ENCODE measurements around the gene KLF16. TPM values are rescaled to one million over a fixed set of nuclear protein-coding genes. Genes with fewer than 3 reads are reported as not detected.

The KLF16 gene
- total RNA-seq, 2 donors from 2014 or later = 7.7 to 11.0 TPM

- H3K27me3 ChIP-seq (replicated peaks; ENCODE audit: insufficient read depth) = no peaks in the 10 kb centered on the region
- ATAC-seq (ENCODE audit: insufficient number of reproducible peaks, low FRiP score, low read depth) (no peak), DNase-seq (ENCODE audit: low spot score) (no peak)
- H3K9me3 ChIP-seq = no peaks in the 10 kb centered on the region
- no peaks in the 10 kb centered on the region for H3K36me3 ChIP-seq
- H3K4me1 ChIP-seq (ENCODE audit: control insufficient read depth in 1 of 2, low read depth in 2 of 2) = peaks cover 23 to 32% of the 10 kb centered on the region in 2 donors
- no peak for TF ChIP-seq CTCF (IDR thresholded peaks at IDR 0.05)
- H3K4me3 ChIP-seq = no peak overlapping the region
- no peak overlapping the region for H3K27ac ChIP-seq
Measured at GRCh38 chr19:1871140-1871597, 7.8 kb upstream of the KLF16 start.

- ATAC-seq (ENCODE audit: insufficient number of reproducible peaks, low FRiP score, low read depth) (no peak), DNase-seq (ENCODE audit: low spot score) (no peak)
- no peaks in the 10 kb centered on the region for H3K9me3 ChIP-seq
- no peak overlapping the region for H3K27ac ChIP-seq
- no peak overlapping the region for H3K4me3 ChIP-seq
- H3K27me3 ChIP-seq (replicated peaks; ENCODE audit: insufficient read depth) = no peaks in the 10 kb centered on the region
- H3K4me1 ChIP-seq (ENCODE audit: control insufficient read depth in 1 of 2, low read depth in 2 of 2) = peaks cover 12 to 27% of the 10 kb centered on the region in 2 donors
- TF ChIP-seq CTCF (IDR thresholded peaks at IDR 0.05) = no peak
- H3K36me3 ChIP-seq = no peaks in the 10 kb centered on the region
Measured at GRCh38 chr19:1868971-1869370, 5.6 kb upstream of the KLF16 start.

GRCh38 chr19:1867349-1867724 lies 4.0 kb upstream of the KLF16 start:
- ATAC-seq (ENCODE audit: insufficient number of reproducible peaks, low FRiP score, low read depth) (no peak), DNase-seq (ENCODE audit: low spot score) (no peak)
- no peaks in the 10 kb centered on the region for H3K27me3 ChIP-seq (replicated peaks; ENCODE audit: insufficient read depth)
- no peaks in the 10 kb centered on the region for H3K36me3 ChIP-seq
- no peaks in the 10 kb centered on the region for H3K9me3 ChIP-seq
- H3K4me3 ChIP-seq = no peak overlapping the region
- TF ChIP-seq CTCF (IDR thresholded peaks at IDR 0.05) = no peak
- no peak overlapping the region for H3K27ac ChIP-seq
- peaks cover 1 to 13% of the 10 kb centered on the region in 2 donors for H3K4me1 ChIP-seq (ENCODE audit: control insufficient read depth in 1 of 2, low read depth in 2 of 2)

GRCh38 chr19:1866693-1867348 lies 3.4 kb upstream of the KLF16 start:
- Histone ChIP-seq H3K4me1 (ENCODE audit: control insufficient read depth in 1 of 2, low read depth in 2 of 2) (peaks cover 7 to 15% of the 10 kb centered on the region in 2 donors), H3K9me3 (no peaks in the 10 kb centered on the region), H3K4me3 (no peak overlapping the region), H3K36me3 (no peaks in the 10 kb centered on the region), H3K27ac (no peak overlapping the region), H3K27me3 (replicated peaks; ENCODE audit: insufficient read depth) (no peaks in the 10 kb centered on the region)
- ATAC-seq (ENCODE audit: insufficient number of reproducible peaks, low FRiP score, low read depth) (no peak), DNase-seq (ENCODE audit: low spot score) (no peak)
- no peak for TF ChIP-seq CTCF (IDR thresholded peaks at IDR 0.05)

- Histone ChIP-seq H3K27me3 (replicated peaks; ENCODE audit: insufficient read depth) (no peaks in the 10 kb centered on the region), H3K4me3 (peak overlapping the region; percentile 93), H3K27ac (peak overlapping the region; percentile 68 to 86), H3K9me3 (no peaks in the 10 kb centered on the region), H3K4me1 (ENCODE audit: control insufficient read depth in 1 of 2, low read depth in 2 of 2) (peaks cover 19 to 29% of the 10 kb centered on the region in 2 donors), H3K36me3 (no peaks in the 10 kb centered on the region)
- ATAC-seq (ENCODE audit: insufficient number of reproducible peaks, low FRiP score, low read depth) (no peak), DNase-seq (ENCODE audit: low spot score) (no peak)
- TF ChIP-seq CTCF (IDR thresholded peaks at IDR 0.05) = no peak
Measured at GRCh38 chr19:1865172-1866010, 2.0 kb upstream of the KLF16 start.

Data from thoracic aorta (tissue), 2 donors.